Measurements from ENCODE around the gene PARVA. TPM values are rescaled to one million over a fixed set of nuclear protein-coding genes. Genes with fewer than 3 reads are reported as not detected.

The PARVA gene
- total RNA-seq, 1 experiment from 2014 or later: 10.4 TPM

DNA sequence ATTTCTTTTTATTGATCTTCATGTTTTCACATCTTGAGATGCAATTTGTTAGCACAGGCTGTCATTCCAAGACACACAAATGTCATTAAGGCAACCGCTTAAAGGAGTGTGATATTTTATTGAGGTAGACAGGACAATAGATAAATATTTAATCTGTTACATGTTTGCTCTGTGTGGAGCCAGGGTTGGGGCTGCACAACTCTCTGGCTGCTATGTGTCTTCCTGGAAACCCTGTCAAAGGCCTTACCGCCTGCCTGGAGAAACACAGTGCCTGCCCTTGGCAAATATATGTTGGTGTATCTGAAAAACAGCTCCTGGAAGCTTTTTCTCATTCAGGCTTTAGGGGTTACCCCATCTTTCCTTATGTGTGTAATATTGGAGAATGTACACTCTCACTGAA is 157.2 kb downstream of the PARVA start (continued):
- TF ChIP-seq, protein P1, sequence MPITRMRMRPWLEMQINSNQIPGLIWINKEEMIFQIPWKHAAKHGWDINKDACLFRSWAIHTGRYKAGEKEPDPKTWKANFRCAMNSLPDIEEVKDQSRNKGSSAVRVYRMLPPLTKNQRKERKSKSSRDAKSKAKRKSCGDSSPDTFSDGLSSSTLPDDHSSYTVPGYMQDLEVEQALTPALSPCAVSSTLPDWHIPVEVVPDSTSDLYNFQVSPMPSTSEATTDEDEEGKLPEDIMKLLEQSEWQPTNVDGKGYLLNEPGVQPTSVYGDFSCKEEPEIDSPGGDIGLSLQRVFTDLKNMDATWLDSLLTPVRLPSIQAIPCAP (CRISPR knock-in tag; IDR thresholded peaks at IDR 0.05): no peak
- TF ChIP-seq KAT7 (CRISPR knock-in tag; IDR thresholded peaks at IDR 0.05; ENCODE audit: borderline replicate concordance) (no peak), GTF2I (CRISPR knock-in tag; conservative IDR thresholded peaks at IDR 0.05) (no peak), ZNF423 (CRISPR knock-in tag; IDR thresholded peaks at IDR 0.05) (no peak), ELF4 (CRISPR knock-in tag; IDR thresholded peaks at IDR 0.05; ENCODE audit: low read depth) (no peak), ETV6 (CRISPR knock-in tag; IDR thresholded peaks at IDR 0.05) (no peak)
- TF ChIP-seq, protein P2, sequence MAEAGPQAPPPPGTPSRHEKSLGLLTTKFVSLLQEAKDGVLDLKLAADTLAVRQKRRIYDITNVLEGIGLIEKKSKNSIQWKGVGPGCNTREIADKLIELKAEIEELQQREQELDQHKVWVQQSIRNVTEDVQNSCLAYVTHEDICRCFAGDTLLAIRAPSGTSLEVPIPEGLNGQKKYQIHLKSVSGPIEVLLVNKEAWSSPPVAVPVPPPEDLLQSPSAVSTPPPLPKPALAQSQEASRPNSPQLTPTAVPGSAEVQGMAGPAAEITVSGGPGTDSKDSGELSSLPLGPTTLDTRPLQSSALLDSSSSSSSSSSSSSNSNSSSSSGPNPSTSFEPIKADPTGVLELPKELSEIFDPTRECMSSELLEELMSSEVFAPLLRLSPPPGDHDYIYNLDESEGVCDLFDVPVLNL (CRISPR knock-in tag; IDR thresholded peaks at IDR 0.05; ENCODE audit: borderline replicate concordance, low read depth): no peak
- TF ChIP-seq, protein P3, sequence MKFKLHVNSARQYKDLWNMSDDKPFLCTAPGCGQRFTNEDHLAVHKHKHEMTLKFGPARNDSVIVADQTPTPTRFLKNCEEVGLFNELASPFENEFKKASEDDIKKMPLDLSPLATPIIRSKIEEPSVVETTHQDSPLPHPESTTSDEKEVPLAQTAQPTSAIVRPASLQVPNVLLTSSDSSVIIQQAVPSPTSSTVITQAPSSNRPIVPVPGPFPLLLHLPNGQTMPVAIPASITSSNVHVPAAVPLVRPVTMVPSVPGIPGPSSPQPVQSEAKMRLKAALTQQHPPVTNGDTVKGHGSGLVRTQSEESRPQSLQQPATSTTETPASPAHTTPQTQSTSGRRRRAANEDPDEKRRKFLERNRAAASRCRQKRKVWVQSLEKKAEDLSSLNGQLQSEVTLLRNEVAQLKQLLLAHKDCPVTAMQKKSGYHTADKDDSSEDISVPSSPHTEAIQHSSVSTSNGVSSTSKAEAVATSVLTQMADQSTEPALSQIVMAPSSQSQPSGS (CRISPR knock-in tag; IDR thresholded peaks at IDR 0.05; ENCODE audit: borderline replicate concordance, low read depth): no peak

DNA sequence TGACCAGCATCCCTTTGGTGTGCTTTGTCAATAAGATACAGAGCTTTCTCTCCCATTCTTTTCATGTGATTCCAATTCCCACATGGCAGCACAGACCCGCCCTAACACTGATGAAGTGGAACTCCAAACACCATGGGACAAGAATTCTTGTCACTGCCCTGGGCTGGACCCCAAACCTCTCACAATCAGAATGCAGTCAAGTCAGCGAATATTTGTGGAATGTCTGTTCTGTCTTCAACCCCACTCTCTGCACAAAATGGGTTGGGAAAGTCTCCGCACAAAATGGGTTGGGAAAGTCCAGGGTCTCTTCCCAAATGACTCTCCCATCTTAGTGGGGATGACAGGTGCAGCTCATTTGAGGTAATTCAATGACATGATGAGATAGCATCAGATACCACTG is 157.9 kb downstream of the PARVA start:
- Mint-ChIP-seq H3K27ac (no peak overlapping the region), H3K4me1 (no peaks in the 10 kb centered on the region), H3K9me3 (peaks cover 5% of the 10 kb centered on the region; the same call in 1 of the 2 replicates), H3K27me3 (ENCODE audit: low read depth) (no peaks in the 10 kb centered on the region; the same call in 1 of the 2 replicates), H3K4me3 (no peak overlapping the region), H3K36me3 (no peaks in the 10 kb centered on the region)
- CTCF ChIA-PET: interaction anchor here (1.9 kb wide), 1 partner anchor 379 kb away, joined by 4 read pairs; no protein-coding TSS in a partner anchor
- ATAC-seq (no peak), DNase-seq (ENCODE audit: low spot score) (no peak)
- POLR2A ChIA-PET: no interaction called here
- TF ChIP-seq, protein P4, sequence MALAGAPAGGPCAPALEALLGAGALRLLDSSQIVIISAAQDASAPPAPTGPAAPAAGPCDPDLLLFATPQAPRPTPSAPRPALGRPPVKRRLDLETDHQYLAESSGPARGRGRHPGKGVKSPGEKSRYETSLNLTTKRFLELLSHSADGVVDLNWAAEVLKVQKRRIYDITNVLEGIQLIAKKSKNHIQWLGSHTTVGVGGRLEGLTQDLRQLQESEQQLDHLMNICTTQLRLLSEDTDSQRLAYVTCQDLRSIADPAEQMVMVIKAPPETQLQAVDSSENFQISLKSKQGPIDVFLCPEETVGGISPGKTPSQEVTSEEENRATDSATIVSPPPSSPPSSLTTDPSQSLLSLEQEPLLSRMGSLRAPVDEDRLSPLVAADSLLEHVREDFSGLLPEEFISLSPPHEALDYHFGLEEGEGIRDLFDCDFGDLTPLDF (CRISPR knock-in tag; IDR thresholded peaks at IDR 0.05): no peak
- TF ChIP-seq MXD4 (CRISPR knock-in tag; IDR thresholded peaks at IDR 0.05; ENCODE audit: borderline replicate concordance) (no peak), ZNF416 (CRISPR knock-in tag; IDR thresholded peaks at IDR 0.05) (no peak), ELF4 (CRISPR knock-in tag; IDR thresholded peaks at IDR 0.05; ENCODE audit: low read depth) (no peak), GTF2I (CRISPR knock-in tag; conservative IDR thresholded peaks at IDR 0.05) (no peak), OVOL2 (CRISPR knock-in tag; IDR thresholded peaks at IDR 0.05; ENCODE audit: borderline replicate concordance) (no peak), ZNF138 (CRISPR knock-in tag; conservative IDR thresholded peaks at IDR 0.05) (no peak), SP1 (CRISPR knock-in tag; conservative IDR thresholded peaks at IDR 0.05) (no peak), JAZF1 (CRISPR knock-in tag; IDR thresholded peaks at IDR 0.05) (no peak)
- TF ChIP-seq, protein P5, sequence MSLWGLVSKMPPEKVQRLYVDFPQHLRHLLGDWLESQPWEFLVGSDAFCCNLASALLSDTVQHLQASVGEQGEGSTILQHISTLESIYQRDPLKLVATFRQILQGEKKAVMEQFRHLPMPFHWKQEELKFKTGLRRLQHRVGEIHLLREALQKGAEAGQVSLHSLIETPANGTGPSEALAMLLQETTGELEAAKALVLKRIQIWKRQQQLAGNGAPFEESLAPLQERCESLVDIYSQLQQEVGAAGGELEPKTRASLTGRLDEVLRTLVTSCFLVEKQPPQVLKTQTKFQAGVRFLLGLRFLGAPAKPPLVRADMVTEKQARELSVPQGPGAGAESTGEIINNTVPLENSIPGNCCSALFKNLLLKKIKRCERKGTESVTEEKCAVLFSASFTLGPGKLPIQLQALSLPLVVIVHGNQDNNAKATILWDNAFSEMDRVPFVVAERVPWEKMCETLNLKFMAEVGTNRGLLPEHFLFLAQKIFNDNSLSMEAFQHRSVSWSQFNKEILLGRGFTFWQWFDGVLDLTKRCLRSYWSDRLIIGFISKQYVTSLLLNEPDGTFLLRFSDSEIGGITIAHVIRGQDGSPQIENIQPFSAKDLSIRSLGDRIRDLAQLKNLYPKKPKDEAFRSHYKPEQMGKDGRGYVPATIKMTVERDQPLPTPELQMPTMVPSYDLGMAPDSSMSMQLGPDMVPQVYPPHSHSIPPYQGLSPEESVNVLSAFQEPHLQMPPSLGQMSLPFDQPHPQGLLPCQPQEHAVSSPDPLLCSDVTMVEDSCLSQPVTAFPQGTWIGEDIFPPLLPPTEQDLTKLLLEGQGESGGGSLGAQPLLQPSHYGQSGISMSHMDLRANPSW (CRISPR knock-in tag; conservative IDR thresholded peaks at IDR 0.05; ENCODE audit: low read depth): no peak
- TF ChIP-seq, protein P6, sequence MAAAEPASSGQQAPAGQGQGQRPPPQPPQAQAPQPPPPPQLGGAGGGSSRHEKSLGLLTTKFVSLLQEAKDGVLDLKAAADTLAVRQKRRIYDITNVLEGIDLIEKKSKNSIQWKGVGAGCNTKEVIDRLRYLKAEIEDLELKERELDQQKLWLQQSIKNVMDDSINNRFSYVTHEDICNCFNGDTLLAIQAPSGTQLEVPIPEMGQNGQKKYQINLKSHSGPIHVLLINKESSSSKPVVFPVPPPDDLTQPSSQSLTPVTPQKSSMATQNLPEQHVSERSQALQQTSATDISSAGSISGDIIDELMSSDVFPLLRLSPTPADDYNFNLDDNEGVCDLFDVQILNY (CRISPR knock-in tag; IDR thresholded peaks at IDR 0.05): no peak
- TF ChIP-seq, protein P1 (CRISPR knock-in tag; IDR thresholded peaks at IDR 0.05): no peak
- TF ChIP-seq, protein P7, sequence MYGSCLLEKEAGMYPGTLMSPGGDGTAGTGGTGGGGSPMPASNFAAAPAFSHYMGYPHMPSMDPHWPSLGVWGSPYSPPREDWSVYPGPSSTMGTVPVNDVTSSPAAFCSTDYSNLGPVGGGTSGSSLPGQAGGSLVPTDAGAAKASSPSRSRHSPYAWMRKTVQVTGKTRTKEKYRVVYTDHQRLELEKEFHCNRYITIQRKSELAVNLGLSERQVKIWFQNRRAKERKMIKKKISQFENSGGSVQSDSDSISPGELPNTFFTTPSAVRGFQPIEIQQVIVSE (CRISPR knock-in tag; IDR thresholded peaks at IDR 0.05; ENCODE audit: borderline replicate concordance): no peak
- TF ChIP-seq, protein P8, sequence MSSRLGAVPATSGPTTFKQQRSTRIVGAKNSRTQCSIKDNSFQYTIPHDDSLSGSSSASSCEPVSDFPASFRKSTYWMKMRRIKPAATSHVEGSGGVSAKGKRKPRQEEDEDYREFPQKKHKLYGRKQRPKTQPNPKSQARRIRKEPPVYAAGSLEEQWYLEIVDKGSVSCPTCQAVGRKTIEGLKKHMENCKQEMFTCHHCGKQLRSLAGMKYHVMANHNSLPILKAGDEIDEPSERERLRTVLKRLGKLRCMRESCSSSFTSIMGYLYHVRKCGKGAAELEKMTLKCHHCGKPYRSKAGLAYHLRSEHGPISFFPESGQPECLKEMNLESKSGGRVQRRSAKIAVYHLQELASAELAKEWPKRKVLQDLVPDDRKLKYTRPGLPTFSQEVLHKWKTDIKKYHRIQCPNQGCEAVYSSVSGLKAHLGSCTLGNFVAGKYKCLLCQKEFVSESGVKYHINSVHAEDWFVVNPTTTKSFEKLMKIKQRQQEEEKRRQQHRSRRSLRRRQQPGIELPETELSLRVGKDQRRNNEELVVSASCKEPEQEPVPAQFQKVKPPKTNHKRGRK (CRISPR knock-in tag; IDR thresholded peaks at IDR 0.05; ENCODE audit: borderline replicate concordance): no peak
- TF ChIP-seq, protein P9, sequence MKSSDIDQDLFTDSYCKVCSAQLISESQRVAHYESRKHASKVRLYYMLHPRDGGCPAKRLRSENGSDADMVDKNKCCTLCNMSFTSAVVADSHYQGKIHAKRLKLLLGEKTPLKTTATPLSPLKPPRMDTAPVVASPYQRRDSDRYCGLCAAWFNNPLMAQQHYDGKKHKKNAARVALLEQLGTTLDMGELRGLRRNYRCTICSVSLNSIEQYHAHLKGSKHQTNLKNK (CRISPR knock-in tag; IDR thresholded peaks at IDR 0.05): no peak

Measured in WTC11 (cell line).